ENCODE measurements around the gene BTBD6.

GRCh38 chr14:105252552-105253328 is 4.4 kb downstream of the BTBD6 start:
- no peak for TF ChIP-seq CTCF (IDR thresholded peaks at IDR 0.05; ENCODE audit: insufficient read depth, low read length, poor library complexity, severe bottlenecking)
- no peak for TF ChIP-seq EZH2phosphoT487 (conservative IDR thresholded peaks at IDR 0.05; ENCODE audit: low read length)

All from SU-DHL-6 (cell line).